Upper lobe of right lung (tissue), 1 donor: ENCODE measurements around the gene CHRDL2. TPM values are rescaled to one million over a fixed set of nuclear protein-coding genes. Genes with fewer than 3 reads are reported as not detected.
A peak's percentile ranks its signal among the peaks of the same experiment; 100 is the strongest.

Experiments used
- ATAC-seq: fragments of 200-7000 bp; cut with Tn5 transposase; one replicate; pipeline ENCODE4 v1.9.1; 2020; ENCODE audit warnings: mild to moderate bottlenecking, moderate library complexity
- DNase-seq: peaks from one replicate; pipeline ENCODE4 v3.0.0-alpha.2; 2020
- H3K27ac ChIP-seq: fragments of 200-600 bp; one replicate; pipeline ENCODE4 v1.8.0; 2022
- H3K27me3 ChIP-seq: fragments of 200-600 bp; one replicate; pipeline ENCODE4 v1.8.0; 2022; ENCODE audit warnings: mild to moderate bottlenecking
- H3K36me3 ChIP-seq: fragments of 200-600 bp; one replicate; pipeline ENCODE4 v1.8.0; 2022
- H3K4me1 ChIP-seq: fragments of 200-600 bp; one replicate; pipeline ENCODE4 v1.8.0; 2022
- H3K4me3 ChIP-seq: fragments of 200-600 bp; one replicate; pipeline ENCODE4 v1.8.0; 2022; ENCODE audit warnings: mild to moderate bottlenecking
- H3K9me3 ChIP-seq: fragments of 200-600 bp; one replicate; pipeline ENCODE4 v1.8.0; 2022
- CTCF ChIP-seq: fragments of 200-600 bp; IDR thresholded peaks from one replicate; pipeline ENCODE4 v1.8.0; 2022; ENCODE audit warnings: antibody characterized with exemption
- intact Hi-C: fragments of 100-400 bp; cut with DNase I; formaldehyde crosslinking; loops from one replicate; pipeline ENCODE4 v1.11.0; 2022
- long read RNA-seq: library from polyadenylated mRNA; unstranded; transcript quantifications from one replicate; pipeline ENCODE4 v2.0.0, GENCODE V29; 2021
- total RNA-seq: library from RNA; stranded (reverse); fragmentation: NEBNext Ultra II Directional; extraction: Animal tissue kit (Norgen Biotek cat#: 25700); gene quantifications from one replicate; pipeline ENCODE4 v1.2.1, GENCODE V29; 2021
- donor health status: DM: no; HTN: yes; CAD: no; lungs with severe emphysema.

CHRDL2 gene, protein sequence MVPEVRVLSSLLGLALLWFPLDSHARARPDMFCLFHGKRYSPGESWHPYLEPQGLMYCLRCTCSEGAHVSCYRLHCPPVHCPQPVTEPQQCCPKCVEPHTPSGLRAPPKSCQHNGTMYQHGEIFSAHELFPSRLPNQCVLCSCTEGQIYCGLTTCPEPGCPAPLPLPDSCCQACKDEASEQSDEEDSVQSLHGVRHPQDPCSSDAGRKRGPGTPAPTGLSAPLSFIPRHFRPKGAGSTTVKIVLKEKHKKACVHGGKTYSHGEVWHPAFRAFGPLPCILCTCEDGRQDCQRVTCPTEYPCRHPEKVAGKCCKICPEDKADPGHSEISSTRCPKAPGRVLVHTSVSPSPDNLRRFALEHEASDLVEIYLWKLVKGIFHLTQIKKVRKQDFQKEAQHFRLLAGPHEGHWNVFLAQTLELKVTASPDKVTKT
- 1.6 TPM for total RNA-seq
- long read RNA-seq, result 0 reads

GRCh38 chr11:74731301-74732094, at the start of gene CHRDL2:
Gene CHRDL2, minus strand, starts transcription at chr11:74731426. Its CDS starts 538 bp downstream, at chr11:74730888.
- Histone ChIP-seq H3K4me3 (peak within 1 kb of the TSS; percentile 34), H3K9me3 (no peaks in the 10 kb centered on the region), H3K27me3 (peaks cover 42% of the 10 kb centered on the region), H3K36me3 (no peaks in the 10 kb centered on the region), H3K27ac (no peak within 1 kb of the TSS), H3K4me1 (peaks cover 6% of the 10 kb centered on the region)
- TF ChIP-seq CTCF, result no peak
- peak; percentile 71 for DNase-seq
- intact Hi-C loops, result no loop called here
- peak; percentile 33 for ATAC-seq

- DNase-seq (no peak), ATAC-seq (no peak)
- Histone ChIP-seq H3K4me1 (peaks cover 27% of the 10 kb centered on the region), H3K9me3 (no peaks in the 10 kb centered on the region), H3K27ac (no peak overlapping the region), H3K27me3 (no peaks in the 10 kb centered on the region), H3K4me3 (no peak overlapping the region), H3K36me3 (no peaks in the 10 kb centered on the region)
- TF ChIP-seq CTCF, result no peak
- intact Hi-C loops, result no loop called here
Measured at GRCh38 chr11:74780248-74781005, 49.2 kb upstream of the CHRDL2 start.

DNA sequence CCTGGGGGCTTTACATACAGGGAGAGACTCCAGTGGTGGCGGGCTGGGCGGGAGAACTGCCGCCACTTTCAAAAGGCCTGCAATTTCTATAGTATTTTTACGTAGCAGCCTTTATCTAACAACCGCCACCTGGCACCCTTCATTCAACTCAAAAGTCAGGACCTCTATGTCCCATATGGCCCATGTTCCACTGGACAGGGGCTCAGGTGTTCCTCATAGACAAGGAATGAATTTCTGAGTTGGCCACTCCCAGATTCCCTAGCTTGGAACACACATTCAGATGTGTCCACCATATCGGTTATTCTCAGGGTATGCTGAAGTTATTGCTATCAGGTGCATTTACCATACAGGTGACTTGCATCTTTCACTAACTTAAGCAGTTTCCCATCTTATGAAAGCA, 47.4 kb upstream of the CHRDL2 start:
- Histone ChIP-seq H3K4me1 (peaks cover 18% of the 10 kb centered on the region), H3K4me3 (no peak overlapping the region), H3K27ac (no peak overlapping the region), H3K27me3 (no peaks in the 10 kb centered on the region), H3K9me3 (no peaks in the 10 kb centered on the region), H3K36me3 (no peaks in the 10 kb centered on the region)
- intact Hi-C loops, result no loop called here
- ATAC-seq (no peak), DNase-seq (no peak)
- no peak for TF ChIP-seq CTCF

DNA sequence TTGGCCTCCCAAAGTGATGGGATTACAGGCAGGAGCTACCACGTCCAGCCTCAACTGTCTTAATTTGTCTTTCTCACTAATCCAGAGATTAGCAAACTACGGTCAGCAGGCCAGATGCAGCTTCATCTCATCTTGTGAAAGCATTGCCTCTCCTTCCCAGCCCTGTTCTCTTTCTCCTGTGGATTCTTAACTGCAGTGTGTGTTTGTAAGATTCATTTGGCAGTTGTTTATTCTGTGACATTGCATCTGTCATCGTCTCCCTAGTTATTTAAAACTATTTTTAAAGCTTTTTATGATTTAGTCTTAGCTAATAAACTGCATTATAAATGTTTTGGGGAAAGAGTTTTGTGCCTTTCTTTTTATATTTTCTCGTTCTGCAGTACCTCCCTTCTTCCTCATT, 46.7 kb upstream of the CHRDL2 start:
- H3K4me1 ChIP-seq, result peaks cover 13% of the 10 kb centered on the region

More for the DNA sequence above, 46.7 kb upstream of the CHRDL2 start:
- no peak for TF ChIP-seq CTCF
- intact Hi-C loops, result no loop called here
- ATAC-seq (no peak), DNase-seq (no peak)
- no peak overlapping the region for H3K27ac ChIP-seq
- H3K27me3 ChIP-seq, result no peaks in the 10 kb centered on the region
- no peaks in the 10 kb centered on the region for H3K9me3 ChIP-seq
- no peaks in the 10 kb centered on the region for H3K36me3 ChIP-seq
- H3K4me3 ChIP-seq, result no peak overlapping the region
